G401 (cell line): ENCODE measurements around the gene FGF12. TPM values are rescaled to one million over a fixed set of nuclear protein-coding genes. Genes with fewer than 3 reads are reported as not detected.

Source experiments
- DNase-seq: peaks from one replicate; pipeline ENCODE4 v3.0.0-alpha.2; 2015; ENCODE audit warnings: low spot score
- in situ Hi-C: cut with HindIII; loops from 2 replicates; pipeline ENCODE4 v1.10.0; 2016; ENCODE audit warnings: low sequenced_read_pairs, mixed read lengths
- total RNA-seq: library from RNA; depleted of rRNA; stranded (reverse); fragments of >200 nt; shearing (Covaris generic); gene quantifications from 2 replicates; pipeline ENCODE4 v1.2.3, GENCODE V29; 2014; rRNA removed

FGF12 gene
- total RNA-seq, 1 experiment from 2014 or later: not detected

- no peak for DNase-seq
- in situ Hi-C loops: no loop called here
These were observed 605.4 kb downstream of the FGF12 start for GRCh38 chr3:192121923-192122322.

DNA sequence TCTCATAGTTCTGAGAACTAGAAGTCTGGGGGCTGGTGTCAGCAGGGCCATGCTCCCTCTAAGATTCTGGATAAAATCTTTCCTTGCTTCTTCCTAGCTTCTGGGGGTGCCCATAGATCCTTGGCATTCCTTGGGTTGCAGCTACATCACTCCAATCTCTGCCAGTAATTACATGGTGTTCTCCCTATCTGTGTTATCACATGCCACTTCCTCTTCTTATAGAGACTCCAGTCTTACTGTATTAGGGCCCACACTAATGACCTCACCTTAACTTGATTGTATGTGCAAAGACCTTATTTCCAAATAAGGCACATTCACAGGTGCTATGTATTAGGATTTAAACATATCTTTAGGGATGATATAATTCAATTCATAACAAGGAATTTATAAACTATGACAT, 618.5 kb downstream of the FGF12 start:
- no peak for DNase-seq
- in situ Hi-C loops: no loop called here

DNA sequence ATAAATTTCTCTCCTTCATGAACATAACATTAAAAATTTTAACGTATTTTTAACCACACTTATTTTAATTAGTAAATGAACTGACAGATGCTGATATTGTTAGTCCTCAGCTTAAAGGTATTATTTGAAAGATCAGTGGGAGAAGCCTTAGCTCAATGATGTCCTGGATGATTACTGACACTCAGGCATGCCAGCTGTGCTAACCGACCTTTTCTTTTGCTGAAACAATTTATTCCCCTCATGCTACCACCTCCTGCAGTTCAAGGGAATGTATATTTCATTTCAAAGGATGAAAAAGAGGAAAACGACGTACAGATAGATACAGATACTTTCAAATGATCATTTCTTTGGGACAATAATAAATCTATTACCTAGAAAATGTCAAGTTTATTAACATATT, 620.8 kb downstream of the FGF12 start:
- in situ Hi-C loops: no loop called here
- DNase-seq: no peak

GRCh38 chr3:192092388-192093005, 634.8 kb downstream of the FGF12 start:
- in situ Hi-C loops: no loop called here

GRCh38 chr3:192091831-192092230, 635.5 kb downstream of the FGF12 start:
- in situ Hi-C loops: no loop called here
- no peak for DNase-seq

More at GRCh38 chr3:192092388-192093005, 634.8 kb downstream of the FGF12 start:
- no peak for DNase-seq

DNA sequence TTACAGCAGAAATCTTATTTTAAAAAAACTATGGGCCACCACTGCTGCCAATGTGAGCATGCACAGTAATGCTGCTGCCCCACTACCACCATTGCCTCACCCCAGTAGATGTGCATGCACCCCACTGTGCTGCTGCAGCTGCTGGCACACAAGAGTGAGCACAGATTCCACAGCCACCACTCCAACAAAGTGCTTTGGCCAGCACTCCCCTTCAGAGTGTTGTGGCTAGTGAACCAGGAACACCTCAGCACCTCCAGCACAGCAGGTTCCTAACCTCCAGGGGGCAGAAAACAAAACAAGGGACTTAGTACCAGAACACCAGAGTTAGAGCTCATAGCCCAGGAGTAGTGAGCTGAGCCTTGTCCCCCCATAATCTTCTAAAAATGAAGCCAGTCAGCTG, 636.8 kb downstream of the FGF12 start:
- DNase-seq: no peak
- in situ Hi-C loops: no loop called here

Other genes with a start within 250 kb of the FGF12 start
- gene MB21D2, start 190.3 kb upstream of the FGF12 start, total RNA-seq: 0.06 and 0.71 TPM in 2 replicates